Right lobe of liver (tissue), 6 donors: ENCODE measurements around the gene UBE2E1. TPM values are rescaled to one million over a fixed set of nuclear protein-coding genes. Genes with fewer than 3 reads are reported as not detected.

Experiments used
- ATAC-seq, 4 donors: fragments of 200-7000 bp; cut with Tn5 transposase; one replicate each; pipeline ENCODE4 v1.9.1; 2020; ENCODE audit warnings: mild to moderate bottlenecking in 4 of 4, moderate library complexity in 4 of 4
- DNase-seq, 3 donors: peaks; one replicate each; pipeline ENCODE4 v3.0.0-alpha.2; 2020
- H3K27ac ChIP-seq, 3 donors: fragments of 200-600 bp; one replicate each; pipeline ENCODE4 v1.8.0; 2022
- H3K27me3 ChIP-seq, 2 donors: fragments of 200-600 bp; one replicate each; pipeline ENCODE4 v1.8.0; 2022
- H3K36me3 ChIP-seq, 4 donors: fragments of 200-600 bp; sonication (generic) in 1 of 4; one replicate each; pipeline versions ENCODE4 v1.5.1 to v1.8.0; 2017 to 2022; ENCODE audit warnings: control low read depth in 1 of 4
- H3K4me1 ChIP-seq, 4 donors: fragments of 200-600 bp; sonication (generic) in 1 of 4; one replicate each; pipeline versions ENCODE4 v1.5.1 to v1.8.0; 2017 to 2022; ENCODE audit warnings: control low read depth in 1 of 4
- H3K4me3 ChIP-seq, 3 donors: fragments of 200-600 bp; one replicate each; pipeline ENCODE4 v1.8.0; 2022
- H3K9me3 ChIP-seq, 4 donors: fragments of 200-600 bp; sonication (generic) in 1 of 4; one replicate each; pipeline versions ENCODE4 v1.5.1 to v1.8.0; 2017 to 2022; ENCODE audit warnings: control low read depth in 1 of 4
- POLR2A ChIP-seq: fragments of 450-650 bp; IDR thresholded peaks from one replicate; pipeline ENCODE4 v1.6.1; 2017; ENCODE audit warnings: antibody characterized with exemption, mild to moderate bottlenecking
- WGBS: methylation state at CpG from one replicate; pipeline ENCODE4 v1.1.6; 2018; ENCODE audit warnings: low coverage, low lambda C conversion rate; ENCODE audit not compliant: insufficient coverage; ENCODE audit errors: missing lambda C conversion rate; 5-methylcytosine and 5-hydroxymethylcytosine counted together
- intact Hi-C, 2 donors: fragments of 100-400 bp; cut with DNase I; formaldehyde crosslinking; loops; one replicate each; pipeline versions ENCODE4 v1.11.2 to v1.14.1; 2022
- total RNA-seq, 6 experiments: library from RNA; depleted of rRNA in 2 of 6; stranded (reverse); fragments of >200 nt in 2 of 6; fragmentation: NEBNext Ultra II Directional in 3 of 6; extraction: Animal tissue kit (Norgen Biotek cat#: 25700) in 3 of 6; gene quantifications; one replicate each; pipeline versions ENCODE4 v1.1.0 to v1.2.4, GENCODE V29; 2016 to 2023
- TF ChIP-seq, protein P1 (sequence below), 4 donors: fragments of 200-600 bp in 3 of 4; fragments of 450-650 bp in 1 of 4; IDR thresholded peaks; one replicate each; pipeline versions ENCODE4 v1.5.1 to v1.8.0; 2016 to 2022; ENCODE audit warnings: antibody characterized with exemption in 4 of 4, mild to moderate bottlenecking in 2 of 4
- donor health status: DM: no; HTN: yes; CAD: no.
- donor health status: DM: no; HTN: no; CAD: no.
- donor health status: DM: no; HTN: no; CAD: no.
- donor health status: DM: no; HTN: yes; CAD: no.
- donor health status: DM: no; HTN: yes; CAD: no.

Gene UBE2E1
- total RNA-seq, 6 experiments from 2014 or later, result 20.8 to 40.4 (median 29.7) TPM

DNA sequence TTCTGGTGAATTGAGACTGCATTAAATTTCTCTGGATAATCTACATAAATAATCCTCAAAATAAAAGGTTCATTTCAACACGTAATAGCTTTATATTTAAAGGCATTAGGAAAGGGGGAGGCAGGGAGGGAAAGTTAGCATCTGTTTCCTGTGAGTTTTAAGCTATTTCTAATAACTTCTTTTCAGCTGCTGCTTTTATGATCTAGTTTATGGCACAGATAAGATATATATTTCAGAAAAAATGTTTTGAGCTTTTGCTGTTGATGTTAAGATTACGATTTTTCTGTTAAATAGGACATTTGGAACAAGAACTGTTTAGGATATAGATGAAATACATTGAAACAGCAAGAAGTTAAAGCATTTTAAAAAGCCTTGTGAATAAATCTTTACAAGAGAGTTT is 30.0 kb downstream of the UBE2E1 start:
- WGBS, result 59% methylated on average over 2 of the region's 2 CpGs
- no peaks in the 10 kb centered on the region for H3K36me3 ChIP-seq
- no peak overlapping the region for H3K27ac ChIP-seq
- ATAC-seq, result no peak
- H3K27me3 ChIP-seq, result no peaks in the 10 kb centered on the region
- DNase-seq, result no peak
- intact Hi-C loops, result no loop called here
- no peaks in the 10 kb centered on the region for H3K9me3 ChIP-seq
- no peak for TF ChIP-seq POLR2A
- TF ChIP-seq, protein P1, sequence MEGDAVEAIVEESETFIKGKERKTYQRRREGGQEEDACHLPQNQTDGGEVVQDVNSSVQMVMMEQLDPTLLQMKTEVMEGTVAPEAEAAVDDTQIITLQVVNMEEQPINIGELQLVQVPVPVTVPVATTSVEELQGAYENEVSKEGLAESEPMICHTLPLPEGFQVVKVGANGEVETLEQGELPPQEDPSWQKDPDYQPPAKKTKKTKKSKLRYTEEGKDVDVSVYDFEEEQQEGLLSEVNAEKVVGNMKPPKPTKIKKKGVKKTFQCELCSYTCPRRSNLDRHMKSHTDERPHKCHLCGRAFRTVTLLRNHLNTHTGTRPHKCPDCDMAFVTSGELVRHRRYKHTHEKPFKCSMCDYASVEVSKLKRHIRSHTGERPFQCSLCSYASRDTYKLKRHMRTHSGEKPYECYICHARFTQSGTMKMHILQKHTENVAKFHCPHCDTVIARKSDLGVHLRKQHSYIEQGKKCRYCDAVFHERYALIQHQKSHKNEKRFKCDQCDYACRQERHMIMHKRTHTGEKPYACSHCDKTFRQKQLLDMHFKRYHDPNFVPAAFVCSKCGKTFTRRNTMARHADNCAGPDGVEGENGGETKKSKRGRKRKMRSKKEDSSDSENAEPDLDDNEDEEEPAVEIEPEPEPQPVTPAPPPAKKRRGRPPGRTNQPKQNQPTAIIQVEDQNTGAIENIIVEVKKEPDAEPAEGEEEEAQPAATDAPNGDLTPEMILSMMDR (IDR thresholded peaks at IDR 0.05), result no peak
- no peak overlapping the region for H3K4me3 ChIP-seq
- H3K4me1 ChIP-seq, result no peaks in the 10 kb centered on the region

DNA sequence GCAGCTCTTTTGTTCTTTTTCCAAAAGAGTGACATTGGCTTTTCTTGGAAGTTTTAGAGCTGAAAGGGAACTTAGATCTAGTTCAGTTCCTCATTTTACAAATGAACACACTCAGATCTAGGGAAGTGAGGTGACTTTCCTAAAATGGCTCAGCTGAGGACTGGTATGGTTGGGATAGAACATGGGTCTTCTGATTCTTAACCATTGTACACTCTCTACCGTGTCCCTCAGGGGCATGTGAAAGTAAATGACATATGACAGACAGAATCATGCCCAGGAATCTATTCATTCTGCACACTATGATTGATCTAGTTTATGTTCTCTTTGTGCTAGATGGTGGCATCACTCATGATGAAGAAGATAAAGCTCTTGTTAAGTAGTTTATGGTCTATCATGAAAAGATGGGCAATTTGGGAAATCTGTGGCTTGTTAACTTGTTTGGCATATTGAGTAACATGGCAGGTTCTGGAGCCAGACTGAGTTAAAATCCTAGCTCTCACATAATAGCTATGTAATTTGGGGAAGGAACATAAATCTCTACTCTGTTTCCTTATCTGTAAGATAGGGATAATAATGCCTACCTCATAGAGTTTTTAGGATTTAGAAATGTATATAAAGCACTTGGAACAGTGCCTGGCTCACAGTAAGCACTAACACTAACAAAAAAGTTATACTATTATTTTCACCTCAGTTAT is 30.9 kb downstream of the UBE2E1 start:
- TF ChIP-seq POLR2A, result no peak
- TF ChIP-seq, protein P1 (IDR thresholded peaks at IDR 0.05), result no peak
- WGBS, result 56% methylated on average over 1 of the region's 1 CpG
- Histone ChIP-seq H3K27ac (no peak overlapping the region), H3K9me3 (no peaks in the 10 kb centered on the region), H3K4me1 (no peaks in the 10 kb centered on the region), H3K27me3 (no peaks in the 10 kb centered on the region), H3K36me3 (no peaks in the 10 kb centered on the region), H3K4me3 (no peak overlapping the region)
- ATAC-seq (peak in 3 of 4 donors; percentile 22 to 30 (median 29)), DNase-seq (no peak)
- intact Hi-C loops, result no loop called here

DNA sequence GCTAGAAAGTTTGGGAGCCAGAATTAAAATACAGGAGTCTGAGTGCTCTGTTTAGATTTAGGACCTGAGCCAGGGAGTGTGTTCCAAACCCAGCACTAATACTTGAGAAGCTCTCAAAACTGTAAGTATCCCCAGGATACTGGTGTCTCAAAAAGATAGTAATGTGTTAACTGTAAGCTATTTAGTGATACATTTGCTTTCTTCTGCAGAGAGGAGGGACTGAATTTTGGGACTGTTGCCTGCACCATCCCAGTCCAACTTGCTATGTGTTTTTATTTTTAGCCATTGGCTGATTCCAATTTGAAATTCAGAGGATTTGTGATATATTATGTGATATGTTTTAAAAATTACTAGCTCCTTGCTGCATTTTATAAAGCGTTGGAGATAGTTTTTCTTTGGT is 31.5 kb downstream of the UBE2E1 start:
- no peaks in the 10 kb centered on the region for H3K4me1 ChIP-seq
- DNase-seq (no peak), ATAC-seq (no peak)
- no peak overlapping the region for H3K27ac ChIP-seq
- H3K4me3 ChIP-seq, result no peak overlapping the region
- H3K27me3 ChIP-seq, result no peaks in the 10 kb centered on the region
- H3K9me3 ChIP-seq, result no peaks in the 10 kb centered on the region
- intact Hi-C loops, result no loop called here
- no peak for TF ChIP-seq POLR2A
- TF ChIP-seq, protein P1 (IDR thresholded peaks at IDR 0.05), result no peak
- H3K36me3 ChIP-seq, result no peaks in the 10 kb centered on the region
- WGBS, result 100% methylated on average over 1 of the region's 1 CpG

DNA sequence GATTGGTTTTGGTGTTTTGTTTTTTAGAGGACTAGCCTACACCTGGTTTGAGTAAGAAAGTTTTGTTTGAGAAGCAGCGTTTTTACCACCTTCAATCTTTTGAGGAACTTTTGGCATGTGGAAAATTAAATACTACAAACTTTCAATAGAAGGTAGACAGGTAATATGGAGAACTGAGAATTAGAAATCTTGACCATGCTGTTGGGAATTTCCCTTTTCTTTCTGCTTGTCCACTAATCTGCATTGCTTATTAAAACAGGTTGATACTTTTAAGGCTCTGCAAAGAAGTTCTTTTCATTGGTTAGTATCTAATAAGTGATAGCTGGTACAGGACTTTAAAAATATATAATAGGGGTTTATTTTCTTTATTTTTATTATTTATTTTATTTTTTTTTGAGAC is 31.9 kb downstream of the UBE2E1 start:
- DNase-seq (no peak), ATAC-seq (no peak)
- no peak overlapping the region for H3K4me3 ChIP-seq
- no peak overlapping the region for H3K27ac ChIP-seq
- H3K4me1 ChIP-seq, result no peaks in the 10 kb centered on the region
- TF ChIP-seq POLR2A, result no peak
- TF ChIP-seq, protein P1 (IDR thresholded peaks at IDR 0.05), result no peak
- intact Hi-C loops, result no loop called here
- H3K9me3 ChIP-seq, result no peaks in the 10 kb centered on the region
- WGBS, result 86% methylated on average over 1 of the region's 1 CpG
- H3K36me3 ChIP-seq, result no peaks in the 10 kb centered on the region
- no peaks in the 10 kb centered on the region for H3K27me3 ChIP-seq

DNA sequence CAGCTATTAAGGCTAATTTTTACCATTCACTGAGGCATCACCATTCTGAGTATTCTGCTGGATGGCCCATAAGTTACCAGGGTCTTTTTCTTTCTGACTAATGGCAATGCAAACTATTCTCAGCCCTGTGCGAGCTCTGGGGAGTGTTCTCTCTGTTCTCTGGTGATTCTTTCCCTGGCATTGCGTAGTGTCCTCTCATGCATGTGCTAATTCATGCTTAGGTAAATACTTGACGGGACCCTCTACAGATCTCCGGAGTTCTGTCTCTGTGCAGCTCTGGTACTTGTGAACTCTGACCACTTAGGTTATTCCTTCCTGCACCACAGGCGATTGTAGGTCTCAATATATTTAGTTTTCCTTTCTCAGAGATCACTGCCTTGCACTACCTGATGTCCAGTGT is 34.8 kb downstream of the UBE2E1 start:
- intact Hi-C loops, result no loop called here
- Histone ChIP-seq H3K27ac (no peak overlapping the region), H3K27me3 (no peaks in the 10 kb centered on the region), H3K9me3 (no peaks in the 10 kb centered on the region), H3K36me3 (no peaks in the 10 kb centered on the region), H3K4me1 (no peaks in the 10 kb centered on the region), H3K4me3 (no peak overlapping the region)
- TF ChIP-seq, protein P1 (IDR thresholded peaks at IDR 0.05), result no peak
- TF ChIP-seq POLR2A, result no peak
- WGBS, result 54% methylated on average over 4 of the region's 5 CpGs
- DNase-seq, result no peak
- no peak for ATAC-seq
